ENCODE measurements around the gene PIM3. TPM values are rescaled to one million over a fixed set of nuclear protein-coding genes. Genes with fewer than 3 reads are reported as not detected.

PIM3 gene
- polyA plus RNA-seq, 3 donors from 2014 or later, result 14.5 to 20.6 (median 15.8) TPM

DNA sequence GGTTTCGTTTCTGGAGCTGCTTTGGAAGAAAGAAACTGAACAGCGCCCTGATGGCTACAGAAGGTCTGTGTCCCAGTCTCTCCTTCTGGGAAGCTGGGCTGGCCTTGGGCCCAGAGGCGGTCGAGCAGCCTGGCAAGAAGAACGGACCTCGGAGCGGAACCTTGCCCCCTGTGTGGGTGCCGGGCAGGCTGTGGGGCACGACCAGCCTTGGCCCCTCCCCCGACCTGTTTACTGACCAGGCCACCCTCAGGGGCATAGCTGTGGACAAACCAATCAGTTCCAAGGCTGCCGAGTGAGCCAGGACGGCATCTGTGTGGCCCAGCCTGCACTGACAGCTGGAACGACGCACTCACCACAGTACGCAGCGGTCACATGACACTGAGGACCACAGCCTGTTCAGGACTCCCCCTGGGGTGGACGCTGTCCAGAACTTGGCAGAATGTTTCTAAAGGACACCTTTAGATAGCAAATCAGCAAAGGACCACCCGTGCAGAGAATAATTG is 7.2 kb downstream of the PIM3 start:
- Mint-ChIP-seq H3K4me1 (peaks cover 13 to 15% of the 10 kb centered on the region in 2 donors), H3K9me3 (peaks cover 0 to 1% (median 0%) of the 10 kb centered on the region in 6 donors), H3K36me3 (peaks cover 0 to 6% (median 0%) of the 10 kb centered on the region in 3 donors), H3K4me3 (no peak overlapping the region), H3K27me3 (ENCODE audit: low read depth in 3 of 3) (peaks cover 12 to 28% (median 18%) of the 10 kb centered on the region in 3 donors), H3K27ac (no peak overlapping the region)
- DNase-seq, result no peak

DNA sequence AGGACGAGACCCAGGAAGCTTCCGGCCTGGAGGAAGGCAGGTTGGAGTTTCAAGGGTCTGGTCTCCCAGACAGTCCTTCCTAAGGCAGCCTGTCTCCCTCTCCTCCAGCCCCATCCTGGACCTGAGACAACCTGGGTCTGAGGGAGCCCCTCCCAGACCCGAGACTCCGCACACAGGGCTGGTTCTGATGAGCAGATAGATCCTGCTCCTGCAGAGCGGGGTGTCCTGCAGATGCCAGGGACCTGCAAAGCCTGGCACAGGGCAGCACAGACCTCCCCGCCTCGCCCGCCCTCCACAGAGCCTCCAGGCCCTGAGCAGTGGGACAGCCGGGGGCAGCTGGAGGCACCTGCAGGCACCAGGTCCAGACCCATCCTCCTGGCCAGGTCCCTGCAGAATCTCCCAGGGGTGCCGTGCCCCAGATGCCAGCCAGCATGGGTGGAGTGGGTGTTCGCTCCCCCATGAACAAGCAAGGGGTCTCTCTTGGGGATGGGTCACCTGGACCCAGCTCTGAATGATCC is 7.8 kb downstream of the PIM3 start:
- no peak overlapping the region for H3K4me3 Mint-ChIP-seq
- H3K27me3 Mint-ChIP-seq (ENCODE audit: low read depth in 3 of 3), result peaks cover 9 to 26% (median 18%) of the 10 kb centered on the region in 3 donors
- no peak overlapping the region for H3K27ac Mint-ChIP-seq
- peaks cover 13 to 15% of the 10 kb centered on the region in 2 donors for H3K4me1 Mint-ChIP-seq
- H3K36me3 Mint-ChIP-seq, result peaks cover 0 to 6% (median 0%) of the 10 kb centered on the region in 3 donors
- peaks cover 0 to 1% (median 0%) of the 10 kb centered on the region in 6 donors for H3K9me3 Mint-ChIP-seq
- DNase-seq, result no peak

DNA sequence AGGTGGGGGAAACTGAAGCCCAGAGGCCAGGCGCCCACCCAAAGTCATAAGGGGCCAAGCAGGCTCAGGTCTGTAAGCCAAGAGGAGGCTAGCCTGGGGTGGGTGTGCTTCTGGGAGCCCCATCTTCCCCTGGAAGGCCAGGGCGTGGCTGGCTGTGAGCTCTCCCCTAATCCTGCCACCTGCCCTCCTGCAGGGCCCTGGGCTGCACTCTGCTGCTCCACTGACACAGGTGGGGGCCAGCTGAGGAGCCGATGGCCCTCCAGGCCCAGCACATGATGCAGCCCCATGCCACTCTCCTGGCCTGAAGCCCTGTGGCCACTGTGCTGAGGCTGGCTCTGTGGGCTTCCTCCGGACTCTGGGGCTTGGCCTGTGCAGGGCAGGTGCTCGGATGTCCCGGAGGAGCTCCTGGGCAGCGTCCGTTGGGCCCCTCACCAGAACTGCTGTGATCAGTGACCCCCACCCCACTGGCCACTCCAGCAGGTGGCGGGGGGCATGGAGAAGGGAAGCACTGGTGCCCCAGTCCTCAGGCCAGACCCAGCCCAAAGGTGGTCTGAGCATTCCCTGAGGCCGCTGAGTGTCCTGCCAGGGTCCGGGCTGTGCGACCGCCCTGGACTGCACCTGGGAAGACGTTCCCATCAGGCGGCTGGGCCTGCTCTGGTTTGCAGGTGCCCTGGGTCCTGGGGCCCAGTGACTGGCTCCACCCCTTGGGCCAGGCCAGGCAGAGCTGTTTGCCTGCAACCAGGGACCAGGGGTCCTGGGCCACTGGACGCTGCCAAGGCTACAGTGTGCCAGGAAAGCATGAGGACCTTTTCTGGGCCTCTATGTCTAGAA is 8.5 kb downstream of the PIM3 start:
- Mint-ChIP-seq H3K9me3 (no peaks in the 10 kb centered on the region), H3K27ac (peak overlapping the region in 3 of 6 donors; percentile 58 to 99 (median 76)), H3K36me3 (no peaks in the 10 kb centered on the region), H3K4me1 (peaks cover 9% of the 10 kb centered on the region in 2 donors), H3K4me3 (no peak overlapping the region), H3K27me3 (ENCODE audit: low read depth in 3 of 3) (peaks cover 5 to 20% (median 16%) of the 10 kb centered on the region in 3 donors)
- DNase-seq, result no peak

DNA sequence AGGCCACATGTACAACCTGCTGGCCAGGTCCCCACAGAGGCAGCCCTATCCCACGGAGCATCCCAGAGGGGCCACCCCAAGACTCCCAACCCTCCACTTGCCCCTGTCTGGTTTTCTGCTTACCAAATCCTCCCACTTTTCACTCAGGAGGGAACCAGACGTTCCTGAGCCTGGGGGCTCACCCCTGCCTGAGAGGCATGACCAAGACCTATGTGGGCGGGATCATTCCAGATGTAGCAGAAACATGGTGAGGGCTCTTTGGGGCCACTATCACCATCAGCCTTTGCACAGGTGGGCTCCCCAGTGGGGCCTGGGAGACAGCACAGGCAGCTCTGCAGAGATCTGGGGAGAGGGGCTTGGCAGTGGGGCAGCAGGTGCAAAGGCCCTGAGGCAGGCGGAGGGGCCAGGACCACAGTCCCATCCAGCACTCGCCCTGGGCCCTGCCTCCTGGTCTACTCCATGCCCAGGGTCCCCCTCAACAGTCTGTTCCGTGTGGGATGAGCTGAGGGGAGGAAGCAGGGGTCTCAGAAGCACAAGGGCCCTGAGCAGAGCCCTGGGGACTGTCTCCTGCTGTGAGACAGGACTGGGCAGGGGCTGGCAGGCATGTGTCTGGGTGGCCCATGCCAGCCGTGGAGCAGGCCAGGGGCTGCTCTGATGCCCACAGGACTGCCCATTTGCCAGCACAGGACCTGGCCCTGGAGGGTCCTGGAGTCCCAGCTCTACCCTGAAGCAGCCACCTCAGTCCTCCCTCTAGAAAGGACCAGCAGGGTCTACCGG is 9.4 kb downstream of the PIM3 start:
- Mint-ChIP-seq H3K4me1 (peaks cover 8% of the 10 kb centered on the region in 2 donors), H3K36me3 (no peaks in the 10 kb centered on the region), H3K4me3 (peak overlapping the region in 3 of 5 donors; percentile 83 to 88 (median 85)), H3K27me3 (ENCODE audit: low read depth in 3 of 3) (peaks cover 5 to 16% (median 15%) of the 10 kb centered on the region in 3 donors), H3K9me3 (no peaks in the 10 kb centered on the region), H3K27ac (peak overlapping the region; percentile 91 to 100 (median 97))
- DNase-seq, result no peak

DNA sequence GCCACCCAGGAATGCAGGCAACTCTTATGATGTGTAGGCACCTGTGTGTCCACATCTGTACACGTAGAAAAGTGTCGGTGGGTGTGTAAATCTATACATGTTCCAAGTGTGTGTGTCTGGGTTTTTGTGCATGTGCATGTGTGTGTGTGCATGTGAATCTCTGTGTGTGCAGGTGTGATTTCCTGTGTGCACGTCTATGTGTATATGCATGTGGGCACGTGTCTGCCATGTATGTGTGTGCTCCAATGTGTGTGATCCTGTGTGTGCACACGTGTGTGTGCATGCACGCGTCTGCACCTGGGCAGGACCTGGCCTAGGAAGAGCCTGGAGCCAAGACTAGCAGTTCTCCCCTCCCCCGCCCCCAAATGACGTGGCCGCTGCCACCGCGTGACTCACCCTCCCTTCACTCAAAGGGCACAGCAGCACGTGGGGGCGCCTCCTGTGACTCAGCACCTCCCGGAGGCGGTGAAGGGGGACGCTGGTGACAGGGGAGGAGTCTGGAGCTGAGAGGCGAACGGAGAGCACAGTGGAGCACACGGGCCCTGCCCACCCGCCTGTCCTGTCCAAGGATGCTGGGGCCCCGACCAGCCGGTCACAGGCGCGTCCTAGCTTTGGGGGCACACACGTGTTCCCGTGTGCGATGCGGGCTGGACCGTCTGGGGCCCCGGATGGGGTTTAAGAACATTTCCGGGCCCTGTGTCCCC is 10.1 kb downstream of the PIM3 start:
- Mint-ChIP-seq H3K27ac (peak overlapping the region; percentile 91 to 100 (median 97)), H3K27me3 (ENCODE audit: low read depth in 3 of 3) (peaks cover 5 to 19% (median 15%) of the 10 kb centered on the region in 3 donors), H3K36me3 (no peaks in the 10 kb centered on the region), H3K4me3 (peak overlapping the region; percentile 77 to 88 (median 84)), H3K9me3 (no peaks in the 10 kb centered on the region), H3K4me1 (peaks cover 8 to 11% of the 10 kb centered on the region in 2 donors)
- peak; percentile 89 to 92 (median 89) for DNase-seq

DNA sequence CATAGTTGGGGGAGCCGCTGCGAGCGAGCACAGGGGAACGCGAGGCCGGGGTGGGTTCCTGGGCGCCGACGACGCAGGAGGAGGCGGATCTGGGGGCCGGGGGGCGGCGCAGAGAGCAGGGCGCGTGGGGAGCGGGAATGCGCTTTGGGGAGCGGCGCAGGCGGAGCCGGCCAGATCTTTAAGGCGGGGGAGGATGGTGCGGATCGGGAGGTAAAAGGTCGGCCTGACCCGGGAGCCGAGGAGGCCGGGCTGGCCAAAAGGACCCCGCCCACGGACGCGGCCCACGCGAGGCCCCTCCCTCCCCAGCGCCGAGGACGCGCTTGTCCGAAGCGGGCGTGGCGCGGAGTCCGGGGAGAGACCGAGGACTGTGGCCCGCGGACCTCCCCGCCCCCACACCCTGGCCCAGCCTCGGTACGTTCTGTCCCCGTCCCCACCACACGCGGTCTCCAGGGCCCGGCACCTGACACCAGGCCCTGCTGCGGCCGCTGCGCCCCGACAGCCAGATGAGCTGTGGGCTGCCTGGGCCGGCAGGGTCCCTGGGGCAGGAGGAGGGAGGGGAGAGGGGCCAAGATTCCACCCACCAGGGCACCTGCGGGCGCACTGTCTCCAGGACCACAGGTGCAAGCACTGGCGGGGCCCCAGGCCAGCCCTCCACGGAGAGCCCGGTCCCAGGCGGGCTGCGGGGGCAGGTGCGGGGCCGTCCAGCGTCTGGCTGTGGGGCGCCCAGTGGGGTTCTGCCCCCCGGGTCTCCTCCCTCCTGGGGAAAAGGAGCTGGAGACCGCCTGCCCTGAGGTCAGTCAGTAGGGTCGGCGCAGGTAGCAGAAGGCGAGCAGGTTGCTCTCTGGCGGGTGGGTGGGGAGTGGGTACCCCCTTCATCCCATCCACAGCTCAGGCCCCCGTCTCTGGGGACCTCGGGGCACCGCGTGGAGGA is 10.9 kb downstream of the PIM3 start:
- H3K9me3 Mint-ChIP-seq, result no peaks in the 10 kb centered on the region
- no peak for DNase-seq
- H3K27ac Mint-ChIP-seq, result peak overlapping the region; percentile 91 to 100 (median 97)
- H3K36me3 Mint-ChIP-seq, result no peaks in the 10 kb centered on the region
- peaks cover 5 to 19% (median 15%) of the 10 kb centered on the region in 3 donors for H3K27me3 Mint-ChIP-seq (ENCODE audit: low read depth in 3 of 3)
- H3K4me1 Mint-ChIP-seq, result peaks cover 11 to 12% of the 10 kb centered on the region in 2 donors
- H3K4me3 Mint-ChIP-seq, result peak overlapping the region; percentile 77 to 88 (median 84)

DNA sequence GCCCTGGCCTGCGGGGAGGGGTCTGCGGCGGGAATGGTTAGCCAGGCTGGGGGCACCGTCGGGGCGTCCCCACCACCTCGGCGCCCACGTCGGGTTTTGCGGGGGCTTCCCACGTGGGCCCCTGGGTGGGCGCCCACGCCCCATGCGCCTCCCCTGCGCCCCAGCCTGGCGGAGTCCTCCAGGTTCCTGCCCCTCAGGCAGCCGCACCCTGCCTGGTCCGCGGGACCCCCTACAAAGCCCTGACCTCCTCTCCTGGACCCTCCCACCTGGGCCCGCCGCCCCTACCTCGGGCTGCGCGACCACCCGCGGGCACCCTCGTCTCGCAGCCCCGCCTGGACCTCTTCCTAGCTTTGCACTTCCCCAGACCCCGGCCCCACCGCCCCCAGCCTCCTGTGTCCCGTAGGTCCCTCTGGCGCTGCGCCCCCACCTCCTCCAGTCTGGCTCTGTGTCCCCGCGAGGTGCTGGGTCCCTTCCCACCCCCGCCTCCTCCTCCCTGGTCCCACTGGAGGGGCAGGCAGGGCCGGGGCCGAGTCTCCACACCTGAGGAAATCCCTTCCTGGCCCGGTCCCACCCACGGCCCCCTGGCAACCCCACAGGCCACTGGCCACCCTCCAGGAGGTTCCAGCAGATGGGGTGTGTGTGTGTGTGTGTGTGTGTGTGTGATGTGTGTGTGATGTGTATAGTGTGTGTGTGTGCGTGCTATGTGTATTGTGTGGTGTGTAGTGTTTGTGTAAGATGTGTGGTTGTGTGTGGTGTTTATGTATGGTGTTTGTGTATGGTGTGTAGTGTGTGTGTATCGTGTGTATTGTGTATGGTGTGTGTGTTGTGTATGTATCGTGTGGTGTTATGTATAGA is 11.8 kb downstream of the PIM3 start:
- Mint-ChIP-seq H3K27ac (no peak overlapping the region), H3K36me3 (no peaks in the 10 kb centered on the region), H3K9me3 (no peaks in the 10 kb centered on the region), H3K4me3 (no peak overlapping the region), H3K27me3 (ENCODE audit: low read depth in 3 of 3) (peaks cover 5 to 19% (median 15%) of the 10 kb centered on the region in 3 donors), H3K4me1 (peaks cover 12 to 14% of the 10 kb centered on the region in 2 donors)
- no peak for DNase-seq

DNA sequence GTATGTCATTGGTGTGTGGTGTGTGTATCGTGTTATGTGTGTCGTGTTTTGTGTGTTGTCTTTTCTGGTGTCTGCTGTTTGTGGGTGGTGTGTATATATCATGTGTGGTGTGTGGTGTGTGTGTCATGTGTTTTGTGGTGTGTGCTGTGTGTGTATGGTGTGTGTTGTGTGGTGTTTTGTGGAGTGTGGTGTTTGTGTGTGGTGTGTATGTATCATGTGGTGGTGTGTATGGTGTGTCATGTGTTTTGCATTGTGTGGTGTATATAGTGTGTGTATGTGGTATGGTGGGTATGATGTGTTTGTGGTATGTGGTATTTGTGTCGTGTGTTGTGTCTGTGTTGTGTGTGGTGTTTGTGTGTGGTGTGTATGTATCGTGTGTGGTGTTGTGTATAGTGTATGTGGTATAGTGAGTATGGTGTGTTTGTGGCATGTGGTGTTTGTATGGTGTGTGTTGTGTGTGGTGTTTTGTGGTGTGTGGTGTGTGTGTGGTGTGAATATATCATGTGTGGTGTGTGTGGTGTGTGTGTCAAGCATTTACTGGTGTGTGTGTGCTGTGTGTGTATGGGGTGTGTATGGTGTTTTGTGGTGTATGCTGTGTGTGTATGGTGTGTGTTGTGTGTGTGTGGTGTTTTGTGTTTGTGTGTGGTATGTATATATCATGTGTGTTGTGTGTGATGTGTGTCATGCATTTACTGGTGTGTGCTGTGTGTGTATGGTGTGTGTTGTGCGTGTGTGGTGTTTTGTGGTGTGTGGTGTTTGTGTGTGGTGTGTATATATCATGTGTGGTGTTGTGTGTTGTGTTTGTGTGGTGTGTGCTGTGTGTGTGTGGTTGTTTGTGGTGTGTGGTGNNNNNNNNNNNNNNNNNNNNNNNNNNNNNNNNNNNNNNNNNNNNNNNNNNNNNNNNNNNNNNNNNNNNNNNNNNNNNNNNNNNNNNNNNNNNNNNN is 12.7 kb downstream of the PIM3 start:
- Mint-ChIP-seq H3K9me3 (no peaks in the 10 kb centered on the region), H3K27ac (no peak overlapping the region), H3K36me3 (no peaks in the 10 kb centered on the region)

DNA sequence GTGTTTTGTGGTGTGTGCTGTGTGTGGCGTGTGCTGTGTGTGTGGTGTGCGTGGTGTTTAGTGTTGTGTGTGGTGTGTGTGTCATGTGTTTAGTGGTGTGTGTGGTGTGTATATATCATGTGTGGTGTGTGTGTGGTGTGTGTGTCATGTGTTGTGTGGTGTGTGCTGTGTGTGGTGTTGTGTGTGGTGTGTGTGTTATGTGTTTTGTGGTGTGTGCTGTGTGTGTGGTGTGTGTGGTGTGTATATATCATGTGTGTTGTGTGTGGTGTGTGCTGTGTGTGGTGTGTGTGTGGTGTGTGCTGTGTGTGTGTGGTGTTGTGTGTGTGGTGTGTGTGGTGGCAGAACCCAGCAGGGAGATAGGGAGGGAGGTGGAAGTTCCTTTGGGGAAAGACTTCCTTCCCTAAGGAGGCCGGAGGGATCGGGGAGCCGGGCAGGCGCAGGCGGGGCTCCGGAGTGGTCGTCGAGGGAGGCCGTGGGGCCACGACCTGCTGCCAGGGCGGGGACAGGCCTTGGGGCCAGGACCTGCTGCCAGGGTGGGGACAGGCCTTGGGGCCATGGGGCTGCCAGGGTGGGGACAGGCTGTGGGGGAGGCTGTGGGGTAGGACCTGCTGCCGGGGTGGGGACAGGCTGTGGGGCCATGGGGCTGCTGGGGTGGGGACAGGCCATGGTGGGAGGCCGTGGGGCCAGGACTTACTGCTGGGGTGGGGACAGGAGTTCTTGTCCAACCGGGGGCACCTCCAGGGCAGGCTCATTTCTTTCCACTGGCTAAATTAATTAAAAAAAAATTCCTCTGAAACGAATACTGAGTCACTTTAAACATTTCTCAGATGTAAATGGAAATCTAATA is 15.2 kb downstream of the PIM3 start:
- Mint-ChIP-seq H3K27ac (peak overlapping the region in 4 of 6 donors; percentile 43 to 85 (median 52)), H3K4me3 (no peak overlapping the region), H3K4me1 (peaks cover 8 to 9% of the 10 kb centered on the region in 2 donors), H3K9me3 (peaks cover 0 to 8% (median 0%) of the 10 kb centered on the region in 6 donors), H3K27me3 (ENCODE audit: low read depth in 3 of 3) (peaks cover 1 to 7% (median 7%) of the 10 kb centered on the region in 3 donors), H3K36me3 (peaks cover 0 to 8% (median 0%) of the 10 kb centered on the region in 3 donors)
- DNase-seq, result no peak

More for the DNA sequence above, 12.7 kb downstream of the PIM3 start:
- peaks cover 5 to 14% (median 9%) of the 10 kb centered on the region in 3 donors for H3K27me3 Mint-ChIP-seq (ENCODE audit: low read depth in 3 of 3)
- no peak overlapping the region for H3K4me3 Mint-ChIP-seq
- DNase-seq, result no peak
- H3K4me1 Mint-ChIP-seq, result peaks cover 12 to 14% of the 10 kb centered on the region in 2 donors
